GM18951 (cell line): ENCODE measurements around the gene PEX16.

Source experiments
- POLR2A ChIP-seq: IDR thresholded peaks from 4 replicates; pipeline ENCODE4 v1.6.1; 2011; ENCODE audit warnings: mild to moderate bottlenecking; ENCODE audit not compliant: insufficient read length, insufficient read depth; ENCODE audit errors: extremely low read depth
- in situ Hi-C: fragments of 300-500 bp; cut with MboI; formaldehyde crosslinking; loops from one replicate; pipeline ENCODE4 v1.12.0; 2022; ENCODE audit warnings: low sequenced_read_pairs, mixed read lengths, inconsistent platforms; ENCODE audit not compliant: unreplicated experiment

PEX16 gene

GRCh38 chr11:45936511-45937054 is 18.9 kb upstream of the PEX16 start:
- in situ Hi-C loops, result no loop called here
- TF ChIP-seq POLR2A, result no peak

GRCh38 chr11:45935349-45936064 is 17.8 kb upstream of the PEX16 start:
- TF ChIP-seq POLR2A, result no peak
- in situ Hi-C loops, result no loop called here

- in situ Hi-C loops, result no loop called here
- TF ChIP-seq POLR2A, result no peak
Measured at GRCh38 chr11:45934580-45935318, 17.1 kb upstream of the PEX16 start.

GRCh38 chr11:45933846-45934579 is 16.3 kb upstream of the PEX16 start:
- no peak for TF ChIP-seq POLR2A
- in situ Hi-C loops, result no loop called here

GRCh38 chr11:45933131-45933831 is 15.6 kb upstream of the PEX16 start:
- in situ Hi-C loops, result no loop called here
- no peak for TF ChIP-seq POLR2A

GRCh38 chr11:45932217-45932616 is 14.5 kb upstream of the PEX16 start:
- no peak for TF ChIP-seq POLR2A
- in situ Hi-C loops, result no loop called here

- in situ Hi-C loops, result no loop called here
- no peak for TF ChIP-seq POLR2A
Measured at GRCh38 chr11:45931739-45932138, 14.1 kb upstream of the PEX16 start.

GRCh38 chr11:45930951-45931570 is 13.4 kb upstream of the PEX16 start:
- in situ Hi-C loops, result no loop called here
- TF ChIP-seq POLR2A, result no peak

GRCh38 chr11:45930031-45930794 is 12.5 kb upstream of the PEX16 start:
- TF ChIP-seq POLR2A, result peak; percentile 11
- in situ Hi-C loops, result no loop called here

- no peak for TF ChIP-seq POLR2A
- in situ Hi-C loops, result no loop called here
Measured at GRCh38 chr11:45929486-45930030, 11.9 kb upstream of the PEX16 start.

GRCh38 chr11:45928535-45929215 is 11.0 kb upstream of the PEX16 start:
- in situ Hi-C loops, result no loop called here
- TF ChIP-seq POLR2A, result no peak
